ENCODE measurements around the gene ADPRH.
A peak's percentile ranks its signal among the peaks of the same experiment; 100 is the strongest.
"Not testable (repeated sequence)": the region's sequence is repeated elsewhere in the genome, so short reads cannot be mapped to it uniquely, and the experiment has no call there.

Gene ADPRH

GRCh38 chr3:119560160-119560559 lies 19.1 kb upstream of the ADPRH start:
- no peak for DNase-seq

GRCh38 chr3:119562307-119562961 lies 16.9 kb upstream of the ADPRH start:
- peak; percentile 74 to 76 for DNase-seq

GRCh38 chr3:119563334-119563733 lies 16.0 kb upstream of the ADPRH start:
- DNase-seq = not testable (repeated sequence)

- peak in 1 of 2 donors; percentile 39 for DNase-seq
Measured at GRCh38 chr3:119569156-119569555, 10.1 kb upstream of the ADPRH start.

GRCh38 chr3:119570229-119570628 lies 9.1 kb upstream of the ADPRH start:
- peak; percentile 84 to 92 for DNase-seq

- no peak for DNase-seq
Measured at GRCh38 chr3:119571230-119571629, 8.1 kb upstream of the ADPRH start.

- DNase-seq = no peak
Measured at GRCh38 chr3:119571688-119572087, 7.6 kb upstream of the ADPRH start.

GRCh38 chr3:119575507-119575906 lies 3.8 kb upstream of the ADPRH start:
- DNase-seq = no peak

- DNase-seq = peak; percentile 67 to 71
Measured at GRCh38 chr3:119580067-119580760, 922 bp downstream of the ADPRH start.

- DNase-seq = peak in 1 of 2 donors; percentile 71
Measured at GRCh38 chr3:119582178-119582577, 2.9 kb downstream of the ADPRH start.

GRCh38 chr3:119585208-119585607 lies 5.9 kb downstream of the ADPRH start:
- DNase-seq = peak; percentile 25 to 68

GRCh38 chr3:119585856-119586570 lies 6.7 kb downstream of the ADPRH start:
- peak; percentile 23 to 59 for DNase-seq

- DNase-seq = peak; percentile 48 to 75
Measured at GRCh38 chr3:119586733-119587172, 7.5 kb downstream of the ADPRH start.

- DNase-seq = peak; percentile 94
Measured at GRCh38 chr3:119588112-119588511, 8.8 kb downstream of the ADPRH start.

- peak; percentile 79 to 81 for DNase-seq
Measured at GRCh38 chr3:119589102-119589773, 9.9 kb downstream of the ADPRH start.

GRCh38 chr3:119590706-119591105 lies 11.4 kb downstream of the ADPRH start:
- DNase-seq = no peak

GRCh38 chr3:119592861-119593260 lies 13.6 kb downstream of the ADPRH start:
- DNase-seq = no peak

GRCh38 chr3:119594066-119594465 lies 14.8 kb downstream of the ADPRH start:
- no peak for DNase-seq

GRCh38 chr3:119594929-119595328 lies 15.6 kb downstream of the ADPRH start:
- not testable (repeated sequence) for DNase-seq

- peak in 1 of 2 donors; percentile 20 for DNase-seq
Measured at GRCh38 chr3:119595639-119596334, 16.5 kb downstream of the ADPRH start.

- DNase-seq = peak; percentile 36 to 44
Measured at GRCh38 chr3:119596398-119596797, 17.1 kb downstream of the ADPRH start.

Data from inflammatory macrophage (primary cell).